CD4-positive, alpha-beta memory T cell (primary cell): Measurements from ENCODE around the gene ADAM12. TPM values are rescaled to one million over a fixed set of nuclear protein-coding genes. Genes with fewer than 3 reads are reported as not detected.
A peak's percentile ranks its signal among the peaks of the same experiment; 100 is the strongest.

Experiments used
- CTCF ChIA-PET: fragments of 350-600 bp; sonication (Branson Sonifier 250); formaldehyde crosslinking; loops from one replicate; lab custom pipeline; 2021; ENCODE audit warnings: inconsistent platforms; ENCODE audit not compliant: partially characterized antibody; lab: Charles Lee
- POLR2A ChIA-PET: fragments of 350-600 bp; sonication (Branson Sonifier 250); formaldehyde crosslinking; loops from one replicate; lab custom pipeline; 2021; ENCODE audit not compliant: partially characterized antibody; lab: Charles Lee
- DNase-seq, 5 donors: peaks; one replicate each; pipeline versions ENCODE4 v3.0.0 to v3.0.0-alpha.2; 2020 to 2022; ENCODE audit warnings: mixed read lengths in 1 of 5
- H3K27ac ChIP-seq: one replicate; pipeline ENCODE4 v1.7.0; 2013; ENCODE audit warnings: low read depth, low read length
- H3K27me3 ChIP-seq: 2 replicates; pipeline ENCODE4 v1.7.0; 2013; ENCODE audit warnings: mild to moderate bottlenecking, low read length, moderate library complexity; ENCODE audit not compliant: insufficient read depth
- H3K36me3 ChIP-seq: 2 replicates; pipeline ENCODE4 v1.7.0; 2013; ENCODE audit warnings: mild to moderate bottlenecking, low read length, moderate library complexity; ENCODE audit not compliant: insufficient read depth
- H3K4me1 ChIP-seq: 2 replicates; pipeline ENCODE4 v1.7.0; 2013; ENCODE audit warnings: mild to moderate bottlenecking, low read length, moderate library complexity; ENCODE audit not compliant: insufficient read depth
- H3K4me3 ChIP-seq, 2 donors: one replicate each; pipeline ENCODE4 v1.7.0; 2013; ENCODE audit warnings: low read length in 2 of 2, mild to moderate bottlenecking in 1 of 2
- H3K9me3 ChIP-seq, 2 donors: one replicate each; pipeline ENCODE4 v1.7.0; 2013; ENCODE audit warnings: low read length in 2 of 2, control low read depth in 1 of 2; ENCODE audit not compliant: control insufficient read depth in 1 of 2
- H3K27ac Mint-ChIP-seq, 7 donors: one replicate each; pipeline ENCODE4 v1.8.0; 2020 to 2021; ENCODE audit warnings: mixed read lengths in 7 of 7, mild to moderate bottlenecking in 6 of 7, inconsistent platforms in 3 of 7, moderate library complexity in 3 of 7
- H3K27me3 Mint-ChIP-seq, 2 donors: one replicate each; pipeline ENCODE4 v1.8.0; 2020 to 2021; ENCODE audit warnings: mixed read lengths in 2 of 2
- H3K36me3 Mint-ChIP-seq, 2 donors: one replicate each; pipeline ENCODE4 v1.8.0; 2020 to 2021; ENCODE audit warnings: mixed read lengths in 2 of 2, inconsistent platforms in 1 of 2, mild to moderate bottlenecking in 1 of 2
- H3K4me1 Mint-ChIP-seq, 4 donors: one replicate each; pipeline ENCODE4 v1.8.0; 2020 to 2021; ENCODE audit warnings: mixed read lengths in 4 of 4, mild to moderate bottlenecking in 1 of 4
- H3K4me3 Mint-ChIP-seq, 8 donors: one replicate each; pipeline ENCODE4 v1.8.0; 2020 to 2021; ENCODE audit warnings: mixed read lengths in 8 of 8, mild to moderate bottlenecking in 7 of 8, moderate library complexity in 6 of 8, inconsistent platforms in 3 of 8
- H3K9me3 Mint-ChIP-seq, 8 donors: one replicate each; pipeline ENCODE4 v1.8.0; 2020 to 2021; ENCODE audit warnings: mixed read lengths in 8 of 8, mild to moderate bottlenecking in 5 of 8, inconsistent platforms in 3 of 8, moderate library complexity in 1 of 8
- intact Hi-C: fragments of 100-400 bp; cut with micrococcal nuclease; formaldehyde crosslinking; loops from one replicate; pipeline ENCODE4 v1.15.1; 2023
- polyA plus RNA-seq, 2 donors: library from polyadenylated mRNA; unstranded; fragments of 300-500 nt; fragmentation: Illumina TruSeq; gene quantifications; one replicate each; pipeline ENCODE4 v1.2.3, GENCODE V29; 2021
- total RNA-seq, 2 experiments: library from RNA; stranded (reverse); gene quantifications; one replicate each; pipeline ENCODE4 v1.2.3, GENCODE V29; 2021

ADAM12 gene
- total and polyA plus RNA-seq, 4 experiments from 2014 or later: 0.17 to 2.3 (median 1.1) TPM

GRCh38 chr10:126420567-126421300, 32.5 kb upstream of the ADAM12 start:
- POLR2A ChIA-PET: no interaction called here

DNA sequence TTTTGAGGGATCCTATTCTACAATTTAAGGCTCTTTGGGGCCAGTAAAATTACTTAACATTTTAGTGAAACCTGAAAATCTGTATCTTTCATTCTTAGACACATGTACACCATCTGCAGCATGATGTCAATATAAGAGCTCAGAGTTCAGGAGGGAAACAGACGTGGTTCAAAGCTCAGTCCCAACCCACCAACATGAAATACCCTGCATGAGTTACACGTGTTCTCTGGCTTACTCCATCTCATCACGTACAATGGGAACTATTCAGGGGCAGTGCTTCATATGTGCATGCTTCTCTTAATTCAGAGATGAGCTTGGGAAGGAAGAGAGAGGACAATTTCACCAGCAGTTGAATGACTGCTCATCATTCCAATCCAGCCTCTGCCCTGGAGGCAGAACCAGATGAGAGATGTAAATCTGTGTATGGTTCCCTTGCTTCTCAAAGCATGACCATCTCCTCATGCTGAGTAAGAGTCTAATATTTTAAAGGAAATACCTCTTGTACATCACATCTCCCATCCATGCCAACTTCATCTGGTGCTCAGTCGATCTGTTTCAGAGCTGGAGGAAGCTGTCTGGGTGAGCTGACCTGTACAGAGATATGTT, 29.0 kb upstream of the ADAM12 start:
- Mint-ChIP-seq H3K36me3 (no peaks in the 10 kb centered on the region), H3K4me3 (no peak overlapping the region), H3K9me3 (peaks cover 0 to 12% (median 5%) of the 10 kb centered on the region in 8 donors), H3K27me3 (no peaks in the 10 kb centered on the region), H3K27ac (no peak overlapping the region), H3K4me1 (peaks cover 0 to 8% (median under 1%) of the 10 kb centered on the region in 4 donors)
- Histone ChIP-seq H3K4me3 (no peak overlapping the region), H3K36me3 (no peaks in the 10 kb centered on the region), H3K27me3 (no peaks in the 10 kb centered on the region), H3K9me3 (no peaks in the 10 kb centered on the region), H3K4me1 (no peaks in the 10 kb centered on the region), H3K27ac (no peak overlapping the region)
- no peak for DNase-seq
- ChIA-PET POLR2A (no interaction called here), CTCF (no interaction called here)
- intact Hi-C loops: no loop called here

More at GRCh38 chr10:126420567-126421300, 32.5 kb upstream of the ADAM12 start:
- intact Hi-C loops: no loop called here
- H3K36me3 ChIP-seq: no peaks in the 10 kb centered on the region
- H3K36me3 Mint-ChIP-seq: no peaks in the 10 kb centered on the region
- H3K27me3 Mint-ChIP-seq: no peaks in the 10 kb centered on the region
- DNase-seq: no peak
- H3K9me3 Mint-ChIP-seq: peaks cover 6 to 33% (median 16%) of the 10 kb centered on the region in 8 donors
- CTCF ChIA-PET: no interaction called here
- H3K4me3 Mint-ChIP-seq: no peak overlapping the region
- no peaks in the 10 kb centered on the region for H3K27me3 ChIP-seq
- H3K4me1 ChIP-seq: no peaks in the 10 kb centered on the region
- no peak overlapping the region for H3K4me3 ChIP-seq
- no peak overlapping the region for H3K27ac Mint-ChIP-seq
- no peaks in the 10 kb centered on the region for H3K9me3 ChIP-seq
- no peak overlapping the region for H3K27ac ChIP-seq
- H3K4me1 Mint-ChIP-seq: peaks cover 0 to 15% (median 1%) of the 10 kb centered on the region in 4 donors

GRCh38 chr10:126409821-126410220, 21.5 kb upstream of the ADAM12 start:
- H3K36me3 Mint-ChIP-seq: no peaks in the 10 kb centered on the region
- Histone ChIP-seq H3K27me3 (no peaks in the 10 kb centered on the region), H3K9me3 (no peaks in the 10 kb centered on the region), H3K4me1 (no peaks in the 10 kb centered on the region), H3K36me3 (no peaks in the 10 kb centered on the region), H3K27ac (no peak overlapping the region), H3K4me3 (no peak overlapping the region)
- no peak for DNase-seq
- intact Hi-C loops: no loop called here
- no peaks in the 10 kb centered on the region for H3K4me1 Mint-ChIP-seq
- H3K9me3 Mint-ChIP-seq: peaks cover 0 to 4% (median 0%) of the 10 kb centered on the region in 8 donors
- peak overlapping the region in 1 of 8 donors; percentile 2 for H3K4me3 Mint-ChIP-seq
- H3K27me3 Mint-ChIP-seq: peaks cover 0 to 2% of the 10 kb centered on the region in 2 donors
- no peak overlapping the region for H3K27ac Mint-ChIP-seq
- ChIA-PET POLR2A (no interaction called here), CTCF (no interaction called here)

DNA sequence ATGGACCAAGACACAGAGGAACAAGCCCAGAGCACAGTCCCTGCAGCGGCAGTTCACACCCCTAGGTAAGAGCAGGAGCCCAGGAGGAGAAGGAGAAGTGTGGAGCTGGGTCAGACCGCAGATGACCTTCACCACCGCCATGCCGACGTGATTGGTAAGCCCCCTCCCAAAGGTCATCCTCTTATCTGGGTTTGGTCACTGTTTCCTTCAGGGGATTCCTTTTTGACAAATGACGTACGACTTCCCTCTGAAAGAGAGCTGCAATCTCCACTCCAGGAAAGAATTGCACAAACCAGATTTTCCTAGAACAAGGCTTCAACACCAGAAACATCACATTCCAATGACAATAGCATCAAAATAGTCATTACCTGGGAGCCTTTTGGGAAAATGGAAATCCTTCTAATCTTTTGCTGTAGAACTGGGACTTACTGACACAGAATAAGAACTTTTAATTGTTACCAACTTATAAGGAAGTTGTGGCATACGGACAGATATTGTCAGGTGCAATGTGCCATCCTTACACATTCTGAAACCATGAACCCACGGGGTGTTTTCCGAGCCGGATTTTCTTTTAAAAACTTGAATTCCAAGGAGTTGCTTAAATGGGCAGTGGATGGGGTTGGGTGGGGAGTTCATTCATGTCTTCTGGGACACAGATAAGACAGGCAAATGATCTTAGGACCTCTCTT, 20.8 kb upstream of the ADAM12 start:
- no peaks in the 10 kb centered on the region for H3K36me3 ChIP-seq
- H3K27me3 Mint-ChIP-seq: peaks cover 0 to 2% of the 10 kb centered on the region in 2 donors
- H3K27ac Mint-ChIP-seq: no peak overlapping the region
- CTCF ChIA-PET: no interaction called here
- intact Hi-C loops: no loop called here
- POLR2A ChIA-PET: no interaction called here
- H3K27me3 ChIP-seq: no peaks in the 10 kb centered on the region
- no peak overlapping the region for H3K4me3 ChIP-seq
- DNase-seq: no peak
- no peaks in the 10 kb centered on the region for H3K36me3 Mint-ChIP-seq
- no peaks in the 10 kb centered on the region for H3K4me1 ChIP-seq
- H3K9me3 ChIP-seq: no peaks in the 10 kb centered on the region
- H3K4me1 Mint-ChIP-seq: no peaks in the 10 kb centered on the region
- peaks cover 0 to 4% (median 0%) of the 10 kb centered on the region in 8 donors for H3K9me3 Mint-ChIP-seq
- H3K4me3 Mint-ChIP-seq: no peak overlapping the region
- H3K27ac ChIP-seq: no peak overlapping the region

DNA sequence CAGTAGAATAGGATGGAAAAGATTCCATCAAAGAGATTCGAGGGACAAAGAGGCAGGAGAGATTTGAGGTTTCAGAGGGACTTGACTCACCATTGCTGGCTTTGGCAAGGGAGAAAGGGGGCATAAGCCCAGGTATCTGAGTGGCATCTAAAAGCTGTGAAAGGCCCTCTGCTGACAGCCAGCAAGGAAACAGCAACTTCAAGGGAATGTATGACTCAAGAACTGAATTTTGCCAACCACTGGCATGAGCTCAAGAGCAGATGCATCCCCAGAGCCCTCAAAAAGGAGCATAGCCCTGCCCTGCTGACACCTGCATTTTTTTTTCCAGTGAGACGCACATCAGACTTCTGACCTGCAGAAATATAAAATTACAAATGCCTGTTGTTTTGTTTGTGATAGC, 19.6 kb upstream of the ADAM12 start:
- intact Hi-C loops: no loop called here

GRCh38 chr10:126405239-126405775, 17.0 kb upstream of the ADAM12 start:
- no peak overlapping the region for H3K27ac Mint-ChIP-seq
- CTCF ChIA-PET: no interaction called here
- H3K27ac ChIP-seq: no peak overlapping the region
- intact Hi-C loops: no loop called here
- no peak overlapping the region for H3K4me3 Mint-ChIP-seq
- peaks cover 0 to 4% (median 0%) of the 10 kb centered on the region in 8 donors for H3K9me3 Mint-ChIP-seq
- no peaks in the 10 kb centered on the region for H3K9me3 ChIP-seq
- no peaks in the 10 kb centered on the region for H3K36me3 Mint-ChIP-seq
- no peaks in the 10 kb centered on the region for H3K36me3 ChIP-seq
- H3K27me3 Mint-ChIP-seq: peaks cover 0 to 2% of the 10 kb centered on the region in 2 donors
- no peak for DNase-seq
- H3K4me1 Mint-ChIP-seq: no peaks in the 10 kb centered on the region
- no peaks in the 10 kb centered on the region for H3K4me1 ChIP-seq
- POLR2A ChIA-PET: no interaction called here
- no peak overlapping the region for H3K4me3 ChIP-seq
- H3K27me3 ChIP-seq: no peaks in the 10 kb centered on the region

More for the DNA sequence above, 19.6 kb upstream of the ADAM12 start:
- Mint-ChIP-seq H3K27ac (no peak overlapping the region), H3K27me3 (peaks cover 0 to 2% of the 10 kb centered on the region in 2 donors), H3K4me3 (no peak overlapping the region), H3K4me1 (no peaks in the 10 kb centered on the region), H3K36me3 (no peaks in the 10 kb centered on the region), H3K9me3 (peaks cover 0 to 4% (median 0%) of the 10 kb centered on the region in 8 donors)
- H3K9me3 ChIP-seq: no peaks in the 10 kb centered on the region
- H3K4me3 ChIP-seq: no peak overlapping the region
- H3K36me3 ChIP-seq: no peaks in the 10 kb centered on the region
- ChIA-PET POLR2A (no interaction called here), CTCF (no interaction called here)
- DNase-seq: no peak
- H3K27ac ChIP-seq: no peak overlapping the region
- no peaks in the 10 kb centered on the region for H3K4me1 ChIP-seq
- no peaks in the 10 kb centered on the region for H3K27me3 ChIP-seq
